Measurements from ENCODE around the gene LARP7.
"Not testable (repeated sequence)": the region's sequence is repeated elsewhere in the genome, so short reads cannot be mapped to it uniquely, and the experiment has no call there.

The LARP7 gene

DNA sequence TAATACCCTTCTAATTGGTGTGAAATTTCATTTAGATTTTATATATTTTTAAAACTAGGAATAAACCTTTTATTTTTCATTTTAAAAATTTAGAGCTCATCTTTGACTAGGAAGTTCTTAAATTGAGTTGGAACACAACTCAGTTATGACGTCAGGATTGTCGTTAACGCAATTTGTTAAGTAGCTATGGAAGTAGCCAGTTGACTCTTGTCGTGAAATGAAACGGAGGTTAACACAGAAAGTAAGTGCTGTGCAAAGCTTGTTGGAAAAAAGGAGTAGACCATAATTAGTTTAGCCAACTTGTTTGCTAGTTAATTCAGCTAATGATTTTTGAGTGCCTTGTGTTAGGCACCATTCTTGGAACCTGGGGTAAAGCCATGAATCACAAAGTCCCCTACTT is 18.3 kb downstream of the LARP7 start:
- TF ChIP-seq, protein P1, sequence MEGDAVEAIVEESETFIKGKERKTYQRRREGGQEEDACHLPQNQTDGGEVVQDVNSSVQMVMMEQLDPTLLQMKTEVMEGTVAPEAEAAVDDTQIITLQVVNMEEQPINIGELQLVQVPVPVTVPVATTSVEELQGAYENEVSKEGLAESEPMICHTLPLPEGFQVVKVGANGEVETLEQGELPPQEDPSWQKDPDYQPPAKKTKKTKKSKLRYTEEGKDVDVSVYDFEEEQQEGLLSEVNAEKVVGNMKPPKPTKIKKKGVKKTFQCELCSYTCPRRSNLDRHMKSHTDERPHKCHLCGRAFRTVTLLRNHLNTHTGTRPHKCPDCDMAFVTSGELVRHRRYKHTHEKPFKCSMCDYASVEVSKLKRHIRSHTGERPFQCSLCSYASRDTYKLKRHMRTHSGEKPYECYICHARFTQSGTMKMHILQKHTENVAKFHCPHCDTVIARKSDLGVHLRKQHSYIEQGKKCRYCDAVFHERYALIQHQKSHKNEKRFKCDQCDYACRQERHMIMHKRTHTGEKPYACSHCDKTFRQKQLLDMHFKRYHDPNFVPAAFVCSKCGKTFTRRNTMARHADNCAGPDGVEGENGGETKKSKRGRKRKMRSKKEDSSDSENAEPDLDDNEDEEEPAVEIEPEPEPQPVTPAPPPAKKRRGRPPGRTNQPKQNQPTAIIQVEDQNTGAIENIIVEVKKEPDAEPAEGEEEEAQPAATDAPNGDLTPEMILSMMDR (IDR thresholded peaks at IDR 0.05; ENCODE audit: low read depth, low read length), result no peak
- DNase-seq (ENCODE audit: extremely low read depth, low read depth), result no peak

DNA sequence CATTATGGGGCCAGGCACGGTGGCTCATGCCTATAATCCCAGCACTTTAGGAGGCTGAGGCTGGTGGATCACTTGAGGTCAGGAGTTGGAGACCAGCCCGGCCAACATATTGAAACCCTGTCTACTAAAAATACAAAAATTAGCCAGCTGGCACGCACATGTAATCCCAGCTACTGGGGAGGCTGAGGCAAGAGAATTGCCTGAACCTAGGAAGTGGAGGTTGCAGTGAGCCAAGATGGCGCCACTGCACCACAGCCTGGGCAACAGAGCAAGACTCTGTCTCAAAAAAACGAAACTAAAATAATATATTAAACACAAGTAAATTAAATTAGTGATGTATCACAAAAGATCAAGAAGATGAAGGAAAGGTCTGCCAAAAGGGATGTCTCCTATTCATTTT is 19.2 kb downstream of the LARP7 start:
- not testable (repeated sequence) for DNase-seq (ENCODE audit: extremely low read depth, low read depth)

- DNase-seq (ENCODE audit: extremely low read depth, low read depth), result no peak
- TF ChIP-seq, protein P1 (IDR thresholded peaks at IDR 0.05; ENCODE audit: low read depth, low read length), result no peak
These were observed 27.7 kb downstream of the LARP7 start for GRCh38 chr4:112664611-112665010.

DNA sequence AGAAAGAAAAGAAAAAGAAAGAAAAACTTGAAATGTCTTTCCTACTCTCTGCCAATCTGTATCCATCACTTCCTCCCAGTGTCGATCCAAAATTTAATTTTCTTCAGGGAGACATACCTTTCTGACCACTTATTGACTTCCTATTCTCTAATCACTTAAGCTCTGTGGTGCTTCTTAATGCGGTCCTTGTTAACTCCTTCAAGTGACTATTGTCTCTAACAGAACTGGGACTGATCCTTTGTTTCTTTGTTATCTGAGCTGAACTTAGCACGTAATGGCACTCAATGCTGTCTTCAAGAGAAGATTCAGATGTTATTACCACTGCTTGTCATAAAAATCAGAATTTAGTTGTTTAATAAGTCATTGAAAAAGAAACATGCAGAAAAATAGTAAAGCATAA is 31.2 kb downstream of the LARP7 start:
- DNase-seq (ENCODE audit: extremely low read depth, low read depth), result no peak
- TF ChIP-seq, protein P1 (IDR thresholded peaks at IDR 0.05; ENCODE audit: low read depth, low read length), result no peak

GRCh38 chr4:112673076-112673475 is 36.1 kb downstream of the LARP7 start:
- DNase-seq (ENCODE audit: extremely low read depth, low read depth), result no peak
- TF ChIP-seq, protein P1 (IDR thresholded peaks at IDR 0.05; ENCODE audit: low read depth, low read length), result no peak

- no peak for DNase-seq (ENCODE audit: extremely low read depth, low read depth)
- TF ChIP-seq, protein P1 (IDR thresholded peaks at IDR 0.05; ENCODE audit: low read depth, low read length), result no peak
These were observed 36.7 kb downstream of the LARP7 start for GRCh38 chr4:112673686-112674085.

- DNase-seq (ENCODE audit: extremely low read depth, low read depth), result no peak
- TF ChIP-seq, protein P1 (IDR thresholded peaks at IDR 0.05; ENCODE audit: low read depth, low read length), result no peak
These were observed 37.4 kb downstream of the LARP7 start for GRCh38 chr4:112674376-112674775.

- DNase-seq (ENCODE audit: extremely low read depth, low read depth), result no peak
- TF ChIP-seq, protein P1 (IDR thresholded peaks at IDR 0.05; ENCODE audit: low read depth, low read length), result no peak
These were observed 40.7 kb downstream of the LARP7 start for GRCh38 chr4:112677519-112678091.
